Measurements from ENCODE around the gene ADGRL3.

Gene ADGRL3

DNA sequence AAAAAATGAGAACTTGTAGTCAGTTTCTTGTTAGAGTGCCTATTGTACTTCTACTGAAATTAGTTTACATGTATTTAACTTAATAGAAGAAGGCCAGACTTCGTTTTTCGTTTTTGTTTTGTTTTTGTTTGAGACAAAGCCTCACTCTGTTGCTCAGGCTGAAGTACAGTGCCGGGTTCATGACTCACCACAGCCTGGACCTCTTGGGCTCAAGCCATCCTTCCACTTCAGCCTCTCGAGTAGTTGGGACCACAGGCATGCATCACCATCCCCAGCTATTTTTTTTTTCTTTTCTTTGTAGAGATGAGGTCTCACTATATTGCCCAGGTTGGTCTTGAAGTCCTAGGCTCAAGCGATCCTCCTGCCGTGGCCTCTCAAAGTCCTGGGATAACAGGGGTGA, 793.9 kb downstream of the ADGRL3 start:
- no peak overlapping the region for H3K27ac ChIP-seq
- no peak for TF ChIP-seq ZFX (IDR thresholded peaks at IDR 0.05)
- TF ChIP-seq, protein P1, sequence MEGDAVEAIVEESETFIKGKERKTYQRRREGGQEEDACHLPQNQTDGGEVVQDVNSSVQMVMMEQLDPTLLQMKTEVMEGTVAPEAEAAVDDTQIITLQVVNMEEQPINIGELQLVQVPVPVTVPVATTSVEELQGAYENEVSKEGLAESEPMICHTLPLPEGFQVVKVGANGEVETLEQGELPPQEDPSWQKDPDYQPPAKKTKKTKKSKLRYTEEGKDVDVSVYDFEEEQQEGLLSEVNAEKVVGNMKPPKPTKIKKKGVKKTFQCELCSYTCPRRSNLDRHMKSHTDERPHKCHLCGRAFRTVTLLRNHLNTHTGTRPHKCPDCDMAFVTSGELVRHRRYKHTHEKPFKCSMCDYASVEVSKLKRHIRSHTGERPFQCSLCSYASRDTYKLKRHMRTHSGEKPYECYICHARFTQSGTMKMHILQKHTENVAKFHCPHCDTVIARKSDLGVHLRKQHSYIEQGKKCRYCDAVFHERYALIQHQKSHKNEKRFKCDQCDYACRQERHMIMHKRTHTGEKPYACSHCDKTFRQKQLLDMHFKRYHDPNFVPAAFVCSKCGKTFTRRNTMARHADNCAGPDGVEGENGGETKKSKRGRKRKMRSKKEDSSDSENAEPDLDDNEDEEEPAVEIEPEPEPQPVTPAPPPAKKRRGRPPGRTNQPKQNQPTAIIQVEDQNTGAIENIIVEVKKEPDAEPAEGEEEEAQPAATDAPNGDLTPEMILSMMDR (conservative IDR thresholded peaks at IDR 0.05), result no peak

DNA sequence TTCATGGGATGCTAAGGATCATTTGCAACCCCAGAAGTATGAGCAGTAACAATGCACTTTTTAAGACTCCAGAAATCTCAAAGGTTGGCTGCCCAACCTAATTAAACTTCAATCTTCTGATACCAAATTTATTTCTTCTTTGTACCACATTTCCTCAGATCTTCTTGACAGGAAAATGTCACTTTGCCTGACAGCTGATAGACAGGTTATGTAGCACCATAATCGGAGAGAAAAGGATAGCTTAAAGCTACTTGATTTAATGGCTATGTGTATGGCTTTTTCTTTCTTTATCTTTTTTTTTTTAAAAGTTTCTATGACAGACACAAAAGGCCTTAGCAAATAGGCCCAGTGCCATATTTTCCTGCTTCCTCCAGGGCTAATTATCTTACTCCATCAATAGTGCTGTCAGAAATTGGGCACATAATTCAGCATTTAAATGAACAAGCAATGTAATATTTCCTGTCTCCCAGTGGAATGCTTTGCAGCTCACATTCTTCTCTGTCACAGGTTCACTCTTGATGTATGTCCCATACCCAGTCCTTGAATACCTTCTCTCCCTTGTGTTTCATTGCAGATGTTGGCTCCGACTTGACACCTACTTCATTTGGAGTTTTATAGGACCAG, 795.7 kb downstream of the ADGRL3 start:
- no peak for TF ChIP-seq ZFX (IDR thresholded peaks at IDR 0.05)
- TF ChIP-seq, protein P1 (conservative IDR thresholded peaks at IDR 0.05), result no peak
- H3K27ac ChIP-seq, result no peak overlapping the region

DNA sequence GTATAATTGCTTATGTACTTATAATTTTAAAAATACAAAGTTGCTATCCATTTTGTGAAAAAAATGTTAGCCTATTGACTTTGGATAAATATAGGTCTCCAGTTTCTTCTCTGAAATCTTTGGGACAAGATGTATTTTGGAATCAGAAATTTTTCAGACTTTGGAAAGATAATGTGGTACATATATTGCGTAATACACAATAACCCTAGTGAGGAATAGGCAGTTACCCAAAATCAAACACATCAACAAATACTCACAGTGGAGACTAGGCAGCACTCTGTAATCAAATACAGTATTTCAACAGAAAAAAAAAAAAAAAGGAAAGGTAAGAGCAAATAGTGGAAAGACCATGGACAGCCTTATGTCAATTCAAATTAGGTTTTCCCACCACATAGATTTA, 796.8 kb downstream of the ADGRL3 start:
- TF ChIP-seq ZFX (IDR thresholded peaks at IDR 0.05), result no peak
- TF ChIP-seq, protein P1 (conservative IDR thresholded peaks at IDR 0.05), result no peak
- no peak overlapping the region for H3K27ac ChIP-seq

GRCh38 chr4:61997831-61998230, 797.7 kb downstream of the ADGRL3 start:
- TF ChIP-seq ZFX (IDR thresholded peaks at IDR 0.05), result no peak
- TF ChIP-seq, protein P1 (conservative IDR thresholded peaks at IDR 0.05), result no peak
- H3K27ac ChIP-seq, result no peak overlapping the region

DNA sequence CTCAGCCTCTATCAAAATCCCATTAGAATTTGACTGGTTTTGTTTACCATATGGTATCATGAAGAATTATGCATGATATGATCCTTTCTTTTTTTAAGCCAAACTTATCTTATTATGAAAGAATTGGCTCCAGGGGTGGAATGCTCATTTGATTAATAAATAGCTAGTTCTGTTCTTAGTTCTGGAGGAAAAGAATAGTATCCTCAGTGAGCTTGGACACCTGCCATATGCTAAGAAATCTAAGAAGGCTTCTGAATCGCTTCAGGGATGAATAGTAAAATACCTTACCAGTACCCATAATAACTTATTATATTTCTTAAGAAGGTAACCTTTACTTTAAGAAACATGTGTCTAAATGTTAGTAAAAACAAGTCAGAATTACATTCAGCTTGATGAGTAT, 803.6 kb downstream of the ADGRL3 start:
- H3K27ac ChIP-seq, result no peak overlapping the region
- no peak for TF ChIP-seq ZFX (IDR thresholded peaks at IDR 0.05)
- TF ChIP-seq, protein P1 (conservative IDR thresholded peaks at IDR 0.05), result no peak

DNA sequence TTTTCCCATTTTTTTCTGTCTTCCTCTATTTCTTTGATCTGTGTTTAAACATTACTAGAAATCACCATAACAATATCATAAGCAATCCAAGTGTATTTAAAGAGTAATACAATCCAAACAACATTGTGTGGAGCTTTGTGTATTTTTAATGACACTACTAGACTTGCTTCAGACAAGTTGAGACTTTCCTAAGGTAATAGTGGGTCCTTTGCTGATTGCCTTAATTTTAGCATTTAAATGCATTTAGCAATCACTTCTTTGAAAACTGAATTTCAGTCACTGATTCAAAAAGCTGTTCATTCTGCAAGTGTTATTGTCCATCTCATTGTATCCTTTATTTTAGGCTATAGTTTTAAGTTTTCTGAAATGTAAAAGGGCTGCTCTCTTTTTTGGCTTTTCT, 804.8 kb downstream of the ADGRL3 start:
- no peak for TF ChIP-seq ZFX (IDR thresholded peaks at IDR 0.05)
- TF ChIP-seq, protein P1 (conservative IDR thresholded peaks at IDR 0.05), result no peak
- no peak overlapping the region for H3K27ac ChIP-seq

DNA sequence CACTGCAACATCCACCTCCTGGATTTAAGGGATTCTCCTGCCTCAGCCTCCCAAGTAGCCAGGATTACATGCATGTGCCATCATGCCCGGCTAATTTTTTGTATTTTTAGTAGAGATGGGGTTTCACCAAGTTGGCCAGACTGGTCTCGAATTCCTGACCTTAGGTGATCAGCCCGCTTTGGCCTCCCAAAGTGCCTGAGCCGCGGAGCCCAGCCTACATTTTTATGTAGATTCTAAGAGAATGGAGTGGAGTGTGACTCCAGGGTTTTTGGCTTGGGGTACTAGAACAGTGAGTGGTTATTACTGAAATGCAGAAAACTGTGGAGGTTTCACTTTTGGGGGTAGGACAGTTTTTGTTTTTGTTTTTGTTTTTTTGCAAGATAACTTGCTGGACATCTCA, 806.0 kb downstream of the ADGRL3 start:
- TF ChIP-seq, protein P1 (conservative IDR thresholded peaks at IDR 0.05), result no peak
- no peak for TF ChIP-seq ZFX (IDR thresholded peaks at IDR 0.05)
- no peak overlapping the region for H3K27ac ChIP-seq
